GM21381 (cell line): ENCODE measurements around the gene ITLN1.

Experiments used
- ATAC-seq: cut with Tn5 transposase; IDR thresholded peaks from one replicate; pipeline ENCODE4 v1.9.1; 2021; ENCODE audit warnings: mild to moderate bottlenecking, moderate library complexity; ENCODE audit not compliant: unreplicated experiment

ITLN1 gene

GRCh38 chr1:160859166-160859565 is 25.8 kb downstream of the ITLN1 start:
- ATAC-seq: no peak

GRCh38 chr1:160858507-160858906 is 26.5 kb downstream of the ITLN1 start:
- no peak for ATAC-seq

- ATAC-seq: no peak
Observed at GRCh38 chr1:160858097-160858496, 26.9 kb downstream of the ITLN1 start.

- peak; percentile 80 for ATAC-seq
Observed at GRCh38 chr1:160855181-160855981, 29.6 kb downstream of the ITLN1 start.

- ATAC-seq: no peak
Observed at GRCh38 chr1:160853754-160854153, 31.2 kb downstream of the ITLN1 start.

- ATAC-seq: no peak
Observed at GRCh38 chr1:160853014-160853413, 32.0 kb downstream of the ITLN1 start.

- no peak for ATAC-seq
Observed at GRCh38 chr1:160850993-160851392, 34.0 kb downstream of the ITLN1 start.

- ATAC-seq: no peak
Observed at GRCh38 chr1:160850541-160850940, 34.4 kb downstream of the ITLN1 start.

- ATAC-seq: no peak
Observed at GRCh38 chr1:160846281-160846680, 38.7 kb downstream of the ITLN1 start.

GRCh38 chr1:160844447-160845232 is 40.3 kb downstream of the ITLN1 start:
- no peak for ATAC-seq

GRCh38 chr1:160841079-160841478 is 43.9 kb downstream of the ITLN1 start:
- ATAC-seq: no peak

GRCh38 chr1:160839746-160840145 is 45.2 kb downstream of the ITLN1 start:
- no peak for ATAC-seq

GRCh38 chr1:160838888-160839287 is 46.1 kb downstream of the ITLN1 start:
- ATAC-seq: no peak

- peak; percentile 75 for ATAC-seq
Observed at GRCh38 chr1:160837558-160838205, 47.3 kb downstream of the ITLN1 start.

- no peak for ATAC-seq
Observed at GRCh38 chr1:160836981-160837557, 47.9 kb downstream of the ITLN1 start.

GRCh38 chr1:160836561-160836960 is 48.4 kb downstream of the ITLN1 start:
- no peak for ATAC-seq

- no peak for ATAC-seq
Observed at GRCh38 chr1:160835751-160836150, 49.2 kb downstream of the ITLN1 start.

- no peak for ATAC-seq
Observed at GRCh38 chr1:160834945-160835565, 49.9 kb downstream of the ITLN1 start.

- no peak for ATAC-seq
Observed at GRCh38 chr1:160830321-160831153, 54.4 kb downstream of the ITLN1 start.

GRCh38 chr1:160829766-160830165 is 55.2 kb downstream of the ITLN1 start:
- no peak for ATAC-seq
